K562 (cell line): Measurements from ENCODE around the gene RFWD3. TPM values are rescaled to one million over a fixed set of nuclear protein-coding genes. Genes with fewer than 3 reads are reported as not detected.

Experiments used
- CHD4 ChIP-seq: fragments of 200-600 bp; sonication (generic); IDR thresholded peaks from 3 replicates; pipeline ENCODE4 v1.6.1; 2012; ENCODE audit warnings: low read depth, mild to moderate bottlenecking, mixed read lengths, low read length, inconsistent platforms; ENCODE audit not compliant: insufficient read depth, insufficient replicate concordance, poor library complexity, severe bottlenecking
- CUX1 ChIP-seq: fragments of 200-800 bp; sonication (Bioruptor generic); IDR thresholded peaks from 2 replicates; pipeline ENCODE4 v1.6.1; 2016; ENCODE audit warnings: missing genetic modification characterization, missing compliant biosample characterization
- PURB ChIP-seq: sonication (generic); formaldehyde crosslinking; IDR thresholded peaks from 2 replicates; pipeline ENCODE4 v1.9.0; 2021; ENCODE audit warnings: low read depth, mild to moderate bottlenecking, missing genetic modification reagents
- RCOR1 ChIP-seq, 2 experiments: IDR thresholded peaks; 2 replicates each; pipeline ENCODE4 v1.6.1; 2012; ENCODE audit warnings: low read depth in 2 of 2, low read length in 2 of 2, borderline replicate concordance in 1 of 2, improper control_type of control experiment in 1 of 2
- ZNF175 ChIP-seq: fragments of 200-800 bp; sonication (Bioruptor generic); IDR thresholded peaks from 2 replicates; pipeline ENCODE4 v1.6.1; 2016; ENCODE audit warnings: low read depth, mild to moderate bottlenecking, missing genetic modification characterization, missing compliant biosample characterization
- ZNF41 ChIP-seq: fragments of 250-450 bp; sonication (Bioruptor Pico); conservative IDR thresholded peaks from 2 replicates; pipeline ENCODE4 v1.4.0; 2020; ENCODE audit warnings: mild to moderate bottlenecking
- polyA plus RNA-seq, 8 experiments: library from polyadenylated mRNA; depleted of rRNA in 4 of 8; stranded (reverse) in 5 of 8; unstranded in 3 of 8; fragments of >200 nt; fragmentation: Nextera tagmentation in 2 of 8; fragmentation: Illumina TruSeq in 1 of 8; extraction: Ambion mirVana in 2 of 8; extraction: Trizol in 1 of 8; gene quantifications; 2 replicates each; pipeline versions ENCODE4 v1.2.1 to v1.2.3, GENCODE V29; 2011 to 2014; ENCODE audit warnings: inconsistent platforms in 1 of 8, missing spikeins in 1 of 8
- total RNA-seq, 7 experiments: library from RNA; depleted of rRNA in 6 of 7; stranded (reverse); fragments of >200 nt in 6 of 7; fragmentation: Illumina TruSeq in 2 of 7; extraction: Trizol in 2 of 7; gene quantifications; 2 replicates each; pipeline versions ENCODE4 v1.2.1 to v1.2.3, GENCODE V29; 2011 to 2021; ENCODE audit warnings: low replicate concordance in 1 of 7
- TF ChIP-seq, protein P1 (sequence below): fragments of 250-450 bp; sonication (Bioruptor Pico); IDR thresholded peaks from 2 replicates; pipeline ENCODE4 v1.8.0; 2021; ENCODE audit warnings: moderate library complexity, mild to moderate bottlenecking, inconsistent platforms

The RFWD3 gene
- total and polyA plus RNA-seq, 9 of the 15 experiments (the other 6 are each of a cell fraction or from before 2014, with no cell fraction given): 20.8 to 121 (median 79.0) TPM

DNA sequence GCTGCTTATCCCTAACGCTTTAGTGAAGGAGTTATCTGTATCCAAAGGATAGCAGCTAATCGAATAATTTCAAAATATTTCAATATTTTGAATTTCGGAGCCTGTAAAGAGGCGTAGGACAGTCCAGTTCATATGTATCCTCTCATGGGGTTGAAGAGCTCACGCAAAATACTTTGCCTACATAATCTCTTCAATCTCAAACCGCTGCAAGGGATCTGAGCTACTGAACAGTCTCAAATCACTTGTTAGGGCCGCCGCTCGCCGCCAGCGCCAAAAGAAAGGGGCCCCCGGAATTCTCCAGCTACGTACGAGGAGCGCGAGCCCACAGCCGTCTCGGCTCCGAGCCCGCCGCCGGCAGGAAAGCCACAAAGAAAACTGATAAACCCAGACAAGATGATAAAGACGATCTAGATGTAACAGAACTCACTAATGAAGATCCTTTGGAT lies 601 bp upstream of the RFWD3 start (continued):
- TF ChIP-seq CUX1 (CRISPR knock-in tag) (no peak), CHD4 (no peak), PURB (CRISPR knock-in tag) (no peak), ZNF175 (no peak), RCOR1 (IDR thresholded peaks at IDR 0.05; ENCODE audit: borderline replicate concordance in 1 of 2, low read depth in 2 of 2, low read length in 2 of 2) (0 out of 4 replicates have a peak, but pooled peaks of 1 of the 2 experiments have one; percentile 5), ZNF41 (CRISPR knock-in tag) (no peak)
- TF ChIP-seq, protein P1, sequence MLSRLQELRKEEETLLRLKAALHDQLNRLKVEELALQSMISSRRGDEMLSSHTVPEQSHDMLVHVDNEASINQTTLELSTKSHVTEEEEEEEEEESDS: no peak
